ENCODE results near the gene PLS3.

- TF ChIP-seq, protein P1, sequence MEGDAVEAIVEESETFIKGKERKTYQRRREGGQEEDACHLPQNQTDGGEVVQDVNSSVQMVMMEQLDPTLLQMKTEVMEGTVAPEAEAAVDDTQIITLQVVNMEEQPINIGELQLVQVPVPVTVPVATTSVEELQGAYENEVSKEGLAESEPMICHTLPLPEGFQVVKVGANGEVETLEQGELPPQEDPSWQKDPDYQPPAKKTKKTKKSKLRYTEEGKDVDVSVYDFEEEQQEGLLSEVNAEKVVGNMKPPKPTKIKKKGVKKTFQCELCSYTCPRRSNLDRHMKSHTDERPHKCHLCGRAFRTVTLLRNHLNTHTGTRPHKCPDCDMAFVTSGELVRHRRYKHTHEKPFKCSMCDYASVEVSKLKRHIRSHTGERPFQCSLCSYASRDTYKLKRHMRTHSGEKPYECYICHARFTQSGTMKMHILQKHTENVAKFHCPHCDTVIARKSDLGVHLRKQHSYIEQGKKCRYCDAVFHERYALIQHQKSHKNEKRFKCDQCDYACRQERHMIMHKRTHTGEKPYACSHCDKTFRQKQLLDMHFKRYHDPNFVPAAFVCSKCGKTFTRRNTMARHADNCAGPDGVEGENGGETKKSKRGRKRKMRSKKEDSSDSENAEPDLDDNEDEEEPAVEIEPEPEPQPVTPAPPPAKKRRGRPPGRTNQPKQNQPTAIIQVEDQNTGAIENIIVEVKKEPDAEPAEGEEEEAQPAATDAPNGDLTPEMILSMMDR (IDR thresholded peaks at IDR 0.05), result no peak
- TF ChIP-seq POLR2A (IDR thresholded peaks at IDR 0.05), result no peak
Measured at GRCh38 chrX:115693476-115693875, 132.5 kb downstream of the PLS3 start.
